ENCODE data around the gene LSR.
"Not testable (repeated sequence)": the region's sequence is repeated elsewhere in the genome, so short reads cannot be mapped to it uniquely, and the experiment has no call there.

LSR gene

DNA sequence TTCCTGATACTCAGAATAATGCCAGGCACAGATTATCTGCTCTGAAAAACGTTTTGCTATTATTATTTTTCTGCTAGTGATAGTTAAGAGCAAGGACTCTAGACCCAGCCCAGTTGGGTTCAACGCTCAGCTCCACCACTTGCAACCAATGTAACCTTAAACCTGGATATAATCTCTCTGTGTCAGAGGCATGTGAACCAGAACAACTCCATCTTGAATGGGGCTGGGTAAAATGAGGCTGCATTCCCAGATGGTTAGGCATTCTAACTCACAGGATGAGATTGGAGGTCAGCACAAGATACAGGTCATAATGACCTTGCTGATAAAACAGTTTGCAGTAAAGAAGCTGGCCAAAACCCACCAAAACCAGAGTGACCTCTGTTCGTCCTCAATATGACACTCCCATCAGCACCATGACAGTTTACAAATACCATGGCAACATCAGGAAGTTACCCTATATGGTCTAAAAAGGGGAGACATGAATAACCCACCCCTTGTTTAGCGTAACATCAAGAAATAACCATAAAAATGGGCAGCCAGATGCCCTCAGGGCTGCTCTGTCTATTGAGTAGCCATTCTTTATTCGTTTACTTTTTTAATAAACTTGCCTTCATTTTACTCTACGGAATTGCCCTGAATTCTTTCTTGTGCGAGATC is 33.9 kb upstream of the LSR start:
- no peaks in the 10 kb centered on the region for H3K27me3 ChIP-seq (ENCODE audit: insufficient read depth, insufficient read length)
- no peak overlapping the region for H3K4me3 ChIP-seq (ENCODE audit: insufficient read length, low read depth)
- H3K9ac ChIP-seq (ENCODE audit: insufficient read length, low read depth), result no peak overlapping the region
- no peaks in the 10 kb centered on the region for H3K4me1 ChIP-seq (ENCODE audit: insufficient read depth, insufficient read length)
- DNase-seq (ENCODE audit: low read depth, low spot score), result no peak
- TF ChIP-seq SUZ12 (IDR thresholded peaks at IDR 0.05; ENCODE audit: extremely low read depth, insufficient read depth, insufficient read length) (no peak), YY1 (IDR thresholded peaks at IDR 0.05; ENCODE audit: insufficient read depth, insufficient read length) (no peak), ZNF274 (IDR thresholded peaks at IDR 0.05; ENCODE audit: low read depth, low read length) (no peak)
- H3K36me3 ChIP-seq (ENCODE audit: insufficient read depth, insufficient read length, low read length), result no peaks in the 10 kb centered on the region
- H3K9me3 ChIP-seq (ENCODE audit: insufficient read depth, low read length), result peaks cover 9% of the 10 kb centered on the region; the same call in 1 of the 2 replicates

DNA sequence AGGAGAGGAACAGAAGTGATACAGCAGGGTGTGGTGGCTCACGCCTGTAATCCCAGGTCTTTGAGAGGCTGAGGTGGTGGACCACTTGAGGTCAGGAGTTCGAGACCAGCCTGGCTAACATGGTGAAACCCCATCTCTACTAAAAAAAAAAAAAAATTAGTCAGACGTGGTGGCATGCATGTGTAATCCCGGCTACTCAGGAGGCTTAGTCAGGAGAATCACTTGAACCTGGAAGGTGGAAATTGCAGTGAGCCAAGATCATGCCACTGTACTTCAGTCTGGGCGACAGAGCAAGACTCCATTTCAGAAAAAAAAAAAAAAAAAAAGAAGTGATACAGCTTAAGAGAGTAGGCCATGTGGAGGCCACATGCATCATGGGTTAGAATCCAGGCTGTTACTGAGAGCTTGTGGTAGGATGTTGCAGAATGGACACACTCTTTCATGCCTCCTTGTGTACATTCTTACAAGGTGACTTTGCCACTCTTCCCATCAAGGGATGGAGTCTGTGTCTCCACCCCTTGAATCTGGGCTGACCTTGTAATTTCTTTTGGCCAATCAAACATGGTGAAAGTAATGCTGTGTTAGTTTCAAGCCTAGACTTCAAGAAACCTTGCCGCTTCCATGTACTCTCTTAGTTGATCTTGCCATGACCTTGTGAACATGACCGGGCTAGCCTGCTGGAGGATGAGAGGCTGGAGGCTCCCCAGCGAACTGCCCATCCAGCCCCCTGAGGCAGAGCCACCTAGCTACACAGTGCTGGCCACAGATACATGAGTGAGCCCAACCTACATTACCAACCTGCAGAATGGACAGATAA is 32.6 kb upstream of the LSR start:
- no peaks in the 10 kb centered on the region for H3K4me1 ChIP-seq (ENCODE audit: insufficient read depth, insufficient read length)
- no peak overlapping the region for H3K9ac ChIP-seq (ENCODE audit: insufficient read length, low read depth)
- H3K9me3 ChIP-seq (ENCODE audit: insufficient read depth, low read length), result peaks cover 16% of the 10 kb centered on the region; the same call in 1 of the 2 replicates
- no peak for DNase-seq (ENCODE audit: low read depth, low spot score)
- no peaks in the 10 kb centered on the region for H3K36me3 ChIP-seq (ENCODE audit: insufficient read depth, insufficient read length, low read length)
- TF ChIP-seq ZNF274 (IDR thresholded peaks at IDR 0.05; ENCODE audit: low read depth, low read length) (no peak), YY1 (IDR thresholded peaks at IDR 0.05; ENCODE audit: insufficient read depth, insufficient read length) (no peak), SUZ12 (IDR thresholded peaks at IDR 0.05; ENCODE audit: extremely low read depth, insufficient read depth, insufficient read length) (no peak)
- no peak overlapping the region for H3K4me3 ChIP-seq (ENCODE audit: insufficient read length, low read depth)
- H3K27me3 ChIP-seq (ENCODE audit: insufficient read depth, insufficient read length), result no peaks in the 10 kb centered on the region

DNA sequence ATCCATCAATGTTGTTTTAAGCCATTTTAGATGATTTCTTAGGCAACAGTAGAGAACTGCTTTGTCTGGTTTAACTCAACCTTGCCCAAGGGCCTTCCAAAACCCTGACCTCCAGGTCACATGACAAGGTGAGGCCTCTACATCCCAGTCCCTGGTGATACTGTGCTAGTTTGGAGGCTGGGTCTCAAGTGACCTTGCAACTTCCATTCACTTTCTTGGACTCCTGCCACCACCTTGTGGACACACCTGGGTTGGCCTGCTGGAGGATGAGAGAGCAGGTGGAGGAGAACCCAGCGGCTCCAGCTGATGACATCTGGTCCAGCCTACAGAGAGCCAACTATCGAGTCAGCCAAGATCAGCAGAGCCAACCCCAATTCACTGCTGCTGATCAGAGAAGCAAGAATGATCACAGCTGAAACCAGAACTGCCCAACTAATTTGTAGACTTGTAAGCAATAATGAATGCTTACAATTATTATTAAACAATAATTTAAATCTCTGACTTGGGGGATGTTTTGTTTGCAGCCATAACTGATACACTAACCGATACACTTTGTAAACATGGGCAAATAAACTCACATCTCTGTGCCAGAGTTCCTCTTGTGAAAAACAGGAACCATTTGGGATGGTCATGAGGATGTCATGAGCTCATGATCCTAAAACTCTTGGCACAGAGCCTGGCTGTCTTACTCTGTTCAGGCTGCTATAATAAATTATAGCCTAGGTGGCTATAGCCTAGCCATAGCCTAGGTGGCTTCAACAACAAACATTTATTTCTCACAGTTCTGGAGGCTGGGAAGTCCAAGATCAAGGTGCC is 31.8 kb upstream of the LSR start:
- DNase-seq (ENCODE audit: low read depth, low spot score), result no peak
- no peak overlapping the region for H3K9ac ChIP-seq (ENCODE audit: insufficient read length, low read depth)
- H3K27me3 ChIP-seq (ENCODE audit: insufficient read depth, insufficient read length), result no peaks in the 10 kb centered on the region
- peaks cover 16% of the 10 kb centered on the region; the same call in 1 of the 2 replicates for H3K9me3 ChIP-seq (ENCODE audit: insufficient read depth, low read length)
- TF ChIP-seq ZNF274 (IDR thresholded peaks at IDR 0.05; ENCODE audit: low read depth, low read length), result no peak
- no peak for TF ChIP-seq SUZ12 (IDR thresholded peaks at IDR 0.05; ENCODE audit: extremely low read depth, insufficient read depth, insufficient read length)
- no peak for TF ChIP-seq YY1 (IDR thresholded peaks at IDR 0.05; ENCODE audit: insufficient read depth, insufficient read length)
- no peak overlapping the region for H3K4me3 ChIP-seq (ENCODE audit: insufficient read length, low read depth)
- no peaks in the 10 kb centered on the region for H3K4me1 ChIP-seq (ENCODE audit: insufficient read depth, insufficient read length)
- H3K36me3 ChIP-seq (ENCODE audit: insufficient read depth, insufficient read length, low read length), result no peaks in the 10 kb centered on the region

DNA sequence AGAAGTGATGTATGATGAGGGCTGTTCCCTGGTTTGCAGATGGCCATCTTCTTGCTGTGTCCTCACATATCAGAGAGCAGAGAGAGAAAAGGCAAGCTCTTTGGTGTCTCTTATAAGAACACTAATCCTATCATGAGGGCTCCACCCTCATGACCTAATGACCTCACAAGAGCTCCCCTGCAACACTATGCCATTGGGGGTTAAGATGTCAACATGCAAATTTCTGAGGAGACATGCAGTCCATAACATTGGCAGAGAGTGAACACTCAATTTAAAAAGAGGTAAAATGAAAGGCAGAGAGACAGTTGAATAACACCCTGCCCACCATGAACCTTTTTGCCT is 31.2 kb upstream of the LSR start:
- no peak overlapping the region for H3K9ac ChIP-seq (ENCODE audit: insufficient read length, low read depth)
- H3K4me1 ChIP-seq (ENCODE audit: insufficient read depth, insufficient read length), result no peaks in the 10 kb centered on the region
- TF ChIP-seq YY1 (IDR thresholded peaks at IDR 0.05; ENCODE audit: insufficient read depth, insufficient read length) (no peak), ZNF274 (IDR thresholded peaks at IDR 0.05; ENCODE audit: low read depth, low read length) (no peak), SUZ12 (IDR thresholded peaks at IDR 0.05; ENCODE audit: extremely low read depth, insufficient read depth, insufficient read length) (no peak)
- no peaks in the 10 kb centered on the region for H3K27me3 ChIP-seq (ENCODE audit: insufficient read depth, insufficient read length)
- no peak overlapping the region for H3K4me3 ChIP-seq (ENCODE audit: insufficient read length, low read depth)
- H3K9me3 ChIP-seq (ENCODE audit: insufficient read depth, low read length), result peaks cover 21% of the 10 kb centered on the region; the same call in 1 of the 2 replicates
- DNase-seq (ENCODE audit: low read depth, low spot score), result no peak
- no peaks in the 10 kb centered on the region for H3K36me3 ChIP-seq (ENCODE audit: insufficient read depth, insufficient read length, low read length)

DNA sequence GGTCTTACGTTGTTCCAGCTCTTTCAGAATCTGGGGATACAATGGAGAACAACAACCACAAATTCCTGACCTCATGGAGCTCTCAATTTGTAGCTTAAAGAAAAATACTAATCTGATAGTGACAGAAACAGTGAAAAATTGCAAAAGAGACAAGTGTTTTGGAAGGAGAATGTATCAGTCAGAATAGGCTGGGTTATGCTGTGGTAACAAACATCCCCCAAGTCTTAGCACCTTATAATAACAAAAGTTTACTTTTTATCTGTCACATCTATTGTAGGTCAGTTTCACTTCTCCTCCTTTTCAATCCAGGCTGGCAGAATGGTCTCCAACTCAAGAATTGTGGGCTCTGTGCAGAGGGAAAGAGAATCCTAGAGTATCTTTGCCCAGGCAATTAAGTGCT is 29.8 kb upstream of the LSR start:
- Histone ChIP-seq H3K9me3 (ENCODE audit: insufficient read depth, low read length) (peaks cover 29% of the 10 kb centered on the region; the same call in 1 of the 2 replicates), H3K9ac (ENCODE audit: insufficient read length, low read depth) (no peak overlapping the region), H3K4me1 (ENCODE audit: insufficient read depth, insufficient read length) (no peaks in the 10 kb centered on the region), H3K36me3 (ENCODE audit: insufficient read depth, insufficient read length, low read length) (no peaks in the 10 kb centered on the region), H3K4me3 (ENCODE audit: insufficient read length, low read depth) (no peak overlapping the region), H3K27me3 (ENCODE audit: insufficient read depth, insufficient read length) (no peaks in the 10 kb centered on the region)
- no peak for TF ChIP-seq SUZ12 (IDR thresholded peaks at IDR 0.05; ENCODE audit: extremely low read depth, insufficient read depth, insufficient read length)
- TF ChIP-seq YY1 (IDR thresholded peaks at IDR 0.05; ENCODE audit: insufficient read depth, insufficient read length), result no peak
- TF ChIP-seq ZNF274 (IDR thresholded peaks at IDR 0.05; ENCODE audit: low read depth, low read length), result no peak
- DNase-seq (ENCODE audit: low read depth, low spot score), result no peak

DNA sequence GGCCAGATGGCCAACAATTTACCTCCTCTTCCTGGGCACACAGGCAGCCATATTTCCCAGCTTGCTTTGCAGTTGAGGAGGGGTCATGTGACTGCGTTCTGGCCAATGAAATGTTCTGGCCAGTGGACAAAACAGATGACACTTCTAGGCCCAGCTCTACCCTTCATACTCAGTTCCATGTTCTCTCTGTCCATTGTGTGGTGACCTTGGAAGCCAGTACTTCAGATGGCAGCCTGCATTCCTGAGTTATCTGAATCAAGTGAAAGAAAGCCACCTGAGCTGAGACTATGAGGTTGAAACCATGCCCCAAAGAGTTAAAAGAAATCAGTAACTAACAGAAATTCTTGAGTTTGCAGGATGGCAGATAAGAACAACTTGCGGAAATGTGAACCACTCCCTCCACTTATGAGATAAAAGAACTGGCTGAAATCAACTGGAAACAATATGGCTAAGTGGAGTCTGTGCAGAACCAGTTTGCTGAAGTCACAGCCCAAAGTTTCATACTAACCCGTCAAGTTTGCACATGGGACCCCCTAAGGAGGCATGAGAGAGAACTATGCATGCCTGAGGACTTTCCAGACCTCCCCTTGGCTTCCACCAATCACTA is 28.4 kb upstream of the LSR start:
- no peaks in the 10 kb centered on the region for H3K27me3 ChIP-seq (ENCODE audit: insufficient read depth, insufficient read length)
- H3K36me3 ChIP-seq (ENCODE audit: insufficient read depth, insufficient read length, low read length), result no peaks in the 10 kb centered on the region
- DNase-seq (ENCODE audit: low read depth, low spot score), result no peak
- no peak overlapping the region for H3K9ac ChIP-seq (ENCODE audit: insufficient read length, low read depth)
- peaks cover 29% of the 10 kb centered on the region; the same call in 1 of the 2 replicates for H3K9me3 ChIP-seq (ENCODE audit: insufficient read depth, low read length)
- H3K4me1 ChIP-seq (ENCODE audit: insufficient read depth, insufficient read length), result no peaks in the 10 kb centered on the region
- TF ChIP-seq SUZ12 (IDR thresholded peaks at IDR 0.05; ENCODE audit: extremely low read depth, insufficient read depth, insufficient read length), result no peak
- no peak for TF ChIP-seq ZNF274 (IDR thresholded peaks at IDR 0.05; ENCODE audit: low read depth, low read length)
- no peak for TF ChIP-seq YY1 (IDR thresholded peaks at IDR 0.05; ENCODE audit: insufficient read depth, insufficient read length)
- H3K4me3 ChIP-seq (ENCODE audit: insufficient read length, low read depth), result no peak overlapping the region

DNA sequence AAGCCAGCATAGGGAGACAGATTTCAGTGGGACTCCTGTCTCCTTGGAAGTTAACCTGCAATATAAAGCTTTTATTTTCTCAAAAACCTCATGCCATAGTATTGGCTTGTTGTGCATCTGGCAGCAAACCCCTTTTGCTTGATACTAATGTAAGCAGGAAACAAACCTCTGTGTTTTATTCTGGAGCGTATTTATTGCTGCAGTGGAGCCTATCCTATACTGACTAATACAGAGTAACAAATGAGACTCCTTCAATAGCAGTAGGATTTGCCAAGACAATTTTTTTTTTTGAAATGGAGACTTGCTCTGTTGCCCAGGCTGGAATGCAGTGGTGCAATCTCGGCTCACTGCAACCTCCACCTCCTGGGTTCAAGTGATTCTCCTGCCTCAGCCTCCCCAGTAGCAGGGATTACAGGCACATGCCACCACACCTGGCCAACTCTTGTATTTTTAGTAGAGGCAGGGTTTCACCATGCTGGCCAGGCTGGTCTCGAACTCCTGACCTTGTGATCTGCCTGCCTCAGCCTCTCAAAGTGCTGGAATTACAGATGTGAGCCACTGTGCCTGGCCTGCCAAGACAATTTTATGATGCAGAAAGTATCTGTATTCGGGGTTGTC is 27.7 kb upstream of the LSR start:
- H3K27me3 ChIP-seq (ENCODE audit: insufficient read depth, insufficient read length); H3K36me3 ChIP-seq (ENCODE audit: insufficient read depth, insufficient read length, low read length); H3K4me1 ChIP-seq (ENCODE audit: insufficient read depth, insufficient read length); H3K9ac ChIP-seq (ENCODE audit: insufficient read length, low read depth); DNase-seq (ENCODE audit: low read depth, low spot score); H3K4me3 ChIP-seq (ENCODE audit: insufficient read length, low read depth): not testable (repeated sequence)
- H3K9me3 ChIP-seq (ENCODE audit: insufficient read depth, low read length), result peaks cover 29% of the 10 kb centered on the region; the same call in 1 of the 2 replicates

Data from NT2/D1 (cell line).